NCI-H1436 (cell line): ENCODE measurements around the gene SCGB3A2.
"Not testable (repeated sequence)": the region's sequence is repeated elsewhere in the genome, so short reads cannot be mapped to it uniquely, and the experiment has no call there.

ENCODE experiments used
- DNase-seq: peaks from one replicate; lab custom pipeline; 2025; lab: John Stamatoyannopoulos, UW

SCGB3A2 gene

GRCh38 chr5:147863454-147864158 lies 14.9 kb upstream of the SCGB3A2 start:
- DNase-seq: no peak

GRCh38 chr5:147869112-147869511 lies 9.4 kb upstream of the SCGB3A2 start:
- no peak for DNase-seq

GRCh38 chr5:147869892-147870291 lies 8.6 kb upstream of the SCGB3A2 start:
- not testable (repeated sequence) for DNase-seq

- not testable (repeated sequence) for DNase-seq
Observed at GRCh38 chr5:147871980-147872549, 6.4 kb upstream of the SCGB3A2 start.

DNA sequence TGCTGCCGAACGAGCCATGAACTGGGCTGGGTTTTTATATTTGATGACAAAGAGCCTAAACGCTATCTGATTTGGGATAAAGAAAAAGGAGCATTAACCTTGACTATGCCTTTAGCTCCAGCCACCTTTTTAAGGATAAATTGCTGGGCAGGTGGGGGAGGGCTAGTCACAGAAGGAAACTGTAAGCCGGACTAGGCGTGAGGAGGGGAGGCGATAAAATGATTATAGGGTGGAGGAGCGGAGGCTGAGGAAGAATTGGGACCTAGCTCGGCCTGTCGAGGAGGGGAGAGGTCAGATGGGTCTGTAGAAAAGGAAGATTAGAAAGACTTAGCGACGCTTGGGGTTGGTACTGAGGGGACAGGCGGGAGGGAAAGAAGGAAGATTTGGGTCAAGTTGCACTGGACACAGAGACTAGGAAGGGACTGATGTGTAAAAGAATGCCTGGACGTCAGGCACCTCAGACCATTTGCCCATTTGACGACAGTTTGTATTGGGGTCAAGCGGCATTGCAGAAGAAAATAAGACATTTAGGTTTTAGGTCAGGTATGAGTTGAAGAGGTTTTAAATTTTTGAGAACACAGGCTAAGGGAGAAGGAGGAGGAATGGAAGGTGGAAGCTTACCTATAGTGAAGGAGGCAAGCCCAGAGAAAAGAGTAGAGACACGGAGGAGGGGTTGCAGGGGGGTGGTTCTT lies 5.6 kb upstream of the SCGB3A2 start:
- not testable (repeated sequence) for DNase-seq

GRCh38 chr5:147874118-147874875 lies 4.2 kb upstream of the SCGB3A2 start:
- DNase-seq: not testable (repeated sequence)

GRCh38 chr5:147874910-147875367 lies 3.6 kb upstream of the SCGB3A2 start:
- DNase-seq: no peak

DNA sequence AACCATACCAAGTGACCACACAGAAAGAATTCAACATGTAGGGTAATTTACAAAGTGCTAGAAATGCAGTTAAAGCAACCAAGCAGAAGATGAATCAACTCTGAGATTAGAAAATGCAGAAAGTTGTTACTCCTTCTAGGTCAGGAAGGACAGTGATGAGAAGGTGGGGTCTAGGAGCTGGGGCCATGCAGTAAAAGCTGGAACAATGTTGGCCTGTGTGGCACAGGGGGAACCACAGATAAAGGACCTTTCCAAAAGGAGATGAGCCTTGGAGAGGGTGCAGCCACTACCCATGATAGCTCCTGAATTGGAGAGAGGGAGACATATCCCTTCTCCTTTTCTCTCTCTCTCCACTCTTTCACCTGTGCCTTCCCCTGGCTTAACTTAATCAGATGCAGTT lies 2.4 kb upstream of the SCGB3A2 start:
- no peak for DNase-seq

GRCh38 chr5:147876626-147877025 lies 1.9 kb upstream of the SCGB3A2 start:
- no peak for DNase-seq

DNA sequence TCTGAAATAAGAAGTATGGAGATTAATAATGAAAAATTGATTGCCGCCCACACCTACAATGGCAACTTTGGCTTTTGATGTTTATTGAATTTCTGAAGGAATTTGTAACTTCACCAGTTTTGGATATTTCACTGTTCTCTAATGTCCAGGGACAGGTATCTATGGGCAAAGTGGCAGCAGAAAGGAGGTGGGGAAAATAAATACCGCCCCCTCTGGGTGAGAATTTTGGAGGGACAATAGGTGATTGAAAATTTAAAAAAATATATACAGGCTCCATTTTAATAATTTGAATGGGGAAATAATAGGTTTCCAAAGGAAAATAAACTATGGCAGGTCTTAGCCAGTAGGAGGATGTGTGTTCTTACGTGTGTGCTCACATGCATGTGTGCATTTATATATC lies 1.3 kb downstream of the SCGB3A2 start:
- DNase-seq: no peak

DNA sequence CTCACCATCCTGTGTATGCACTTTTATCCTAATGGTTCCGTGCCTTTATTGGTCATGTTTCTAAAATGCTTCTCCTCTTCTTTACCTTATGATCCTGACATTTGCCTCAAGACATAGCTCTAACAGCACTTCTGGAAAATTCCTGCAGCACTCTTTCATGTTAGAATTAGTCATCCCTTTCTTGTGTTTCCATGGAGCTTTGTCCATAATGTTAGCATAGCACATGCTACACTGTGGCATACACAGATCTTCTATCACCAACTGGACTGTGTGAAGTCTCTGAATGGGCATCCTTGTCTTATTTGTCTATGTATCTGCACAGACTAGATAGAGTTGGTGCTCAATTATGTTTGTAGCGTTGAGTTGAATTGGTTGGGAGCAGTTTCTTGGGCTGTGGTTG lies 2.0 kb downstream of the SCGB3A2 start:
- no peak for DNase-seq

DNA sequence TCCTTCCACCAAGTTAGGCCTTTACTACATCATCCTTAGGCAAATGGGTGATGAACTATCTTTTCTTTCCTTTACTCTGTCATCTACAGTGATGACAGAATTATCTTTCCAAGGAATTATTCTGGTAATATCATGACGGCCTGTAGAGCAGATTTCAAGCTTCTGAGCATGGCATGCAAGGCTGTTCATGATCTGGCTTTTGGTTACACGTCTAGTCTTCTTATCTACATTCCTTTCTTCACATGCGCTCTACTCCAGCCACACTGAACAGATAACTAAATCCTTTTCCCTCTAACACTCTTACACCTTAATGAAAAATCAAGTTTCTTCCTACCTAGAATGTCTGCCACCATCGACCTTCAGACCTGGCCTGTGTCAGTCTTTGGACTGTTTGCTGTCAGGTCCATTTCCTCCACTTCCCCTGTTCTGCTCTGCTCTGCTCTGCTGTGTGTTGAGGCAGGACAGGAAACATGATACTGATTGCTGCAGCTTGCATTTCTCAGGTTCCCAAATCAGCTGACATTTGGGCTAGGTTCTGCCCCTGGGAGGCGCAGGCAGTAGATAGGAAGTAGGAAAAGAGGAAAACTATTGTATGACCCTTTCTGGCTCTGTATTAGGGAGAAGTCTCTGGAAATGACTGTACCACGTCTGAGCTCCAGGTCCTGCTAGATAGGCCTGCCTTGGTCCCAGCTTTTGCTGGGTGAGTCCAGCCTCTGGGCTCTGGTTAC lies 4.2 kb downstream of the SCGB3A2 start:
- DNase-seq: no peak

GRCh38 chr5:147887026-147887627 lies 8.6 kb downstream of the SCGB3A2 start:
- peak; percentile 34 for DNase-seq

DNA sequence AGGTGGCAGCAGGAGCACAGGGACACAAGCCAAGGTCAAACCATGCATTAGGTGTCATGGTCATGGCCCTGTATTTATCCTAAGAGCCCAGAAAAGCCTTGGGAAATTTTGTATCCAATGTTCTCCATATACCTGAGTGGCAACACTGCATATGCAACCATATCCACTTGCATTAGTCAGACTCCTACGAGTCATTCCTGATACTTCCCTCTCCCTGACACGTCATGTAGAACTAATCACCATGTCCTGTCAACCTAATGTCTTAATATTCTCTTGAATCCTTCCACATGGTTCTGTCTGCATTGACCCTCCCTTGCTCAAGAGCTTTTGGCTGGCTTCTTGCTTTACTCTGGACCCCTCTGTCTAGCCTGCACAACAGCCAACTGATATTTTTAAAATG lies 9.4 kb downstream of the SCGB3A2 start:
- no peak for DNase-seq

GRCh38 chr5:147892696-147893296 lies 14.3 kb downstream of the SCGB3A2 start:
- no peak for DNase-seq

- no peak for DNase-seq
Observed at GRCh38 chr5:147893820-147894219, 15.3 kb downstream of the SCGB3A2 start.

- DNase-seq: no peak
Observed at GRCh38 chr5:147895864-147896263, 17.4 kb downstream of the SCGB3A2 start.

- DNase-seq: no peak
Observed at GRCh38 chr5:147898875-147899401, 20.4 kb downstream of the SCGB3A2 start.

- DNase-seq: no peak
Observed at GRCh38 chr5:147901599-147902039, 23.1 kb downstream of the SCGB3A2 start.

DNA sequence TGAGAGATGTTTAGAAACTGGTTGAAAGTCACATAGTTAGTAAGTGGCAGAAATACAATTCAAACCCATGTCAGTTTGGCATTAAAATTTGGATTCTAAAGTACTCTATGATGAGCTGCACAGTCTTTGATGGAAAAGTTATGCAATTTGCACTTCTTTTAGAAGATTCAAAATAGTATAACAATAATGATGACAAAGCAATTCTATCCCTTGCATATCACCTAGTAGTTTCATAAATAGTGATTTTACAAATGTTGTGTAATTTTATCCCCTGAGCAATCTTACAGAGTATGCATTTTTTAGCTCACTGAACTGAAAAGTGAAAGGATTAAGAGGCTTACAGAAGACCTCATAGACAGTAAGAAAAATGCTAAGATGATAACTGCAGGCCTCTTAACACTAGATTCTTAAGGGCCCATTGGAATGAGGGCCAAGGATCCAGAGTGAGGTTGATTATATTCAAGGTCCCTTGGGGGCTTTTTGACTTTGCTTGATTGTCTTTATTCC lies 24.2 kb downstream of the SCGB3A2 start:
- DNase-seq: no peak
